HG03064 (cell line): ENCODE results near the gene TM9SF4.

Experiments used
- ATAC-seq: cut with Tn5 transposase; IDR thresholded peaks from one replicate; pipeline ENCODE4 v1.9.1; 2021; ENCODE audit warnings: low read depth; ENCODE audit not compliant: unreplicated experiment

TM9SF4 gene

GRCh38 chr20:32109392-32110172 lies at the start of gene TM9SF4:
TSS of gene TM9SF4 (plus strand) at chr20:32109714. CDS start at chr20:32109741, 27 bp downstream.
- peak; percentile 81 for ATAC-seq

GRCh38 chr20:32062776-32063170 lies 46.7 kb upstream of the TM9SF4 start:
- no peak for ATAC-seq

GRCh38 chr20:32063695-32064094 lies 45.8 kb upstream of the TM9SF4 start:
- ATAC-seq = no peak

GRCh38 chr20:32064667-32065066 lies 44.8 kb upstream of the TM9SF4 start:
- no peak for ATAC-seq

GRCh38 chr20:32067234-32067821 lies 42.2 kb upstream of the TM9SF4 start:
- ATAC-seq = no peak

- no peak for ATAC-seq
Measured at GRCh38 chr20:32068174-32068573, 41.3 kb upstream of the TM9SF4 start.

GRCh38 chr20:32069711-32070110 lies 39.8 kb upstream of the TM9SF4 start:
- ATAC-seq = no peak

GRCh38 chr20:32070282-32070681 lies 39.2 kb upstream of the TM9SF4 start:
- no peak for ATAC-seq

- ATAC-seq = no peak
Measured at GRCh38 chr20:32070690-32071213, 38.8 kb upstream of the TM9SF4 start.

- ATAC-seq = no peak
Measured at GRCh38 chr20:32071395-32072167, 37.9 kb upstream of the TM9SF4 start.

- ATAC-seq = no peak
Measured at GRCh38 chr20:32072168-32072750, 37.3 kb upstream of the TM9SF4 start.

GRCh38 chr20:32075534-32075933 lies 34.0 kb upstream of the TM9SF4 start:
- no peak for ATAC-seq

- no peak for ATAC-seq
Measured at GRCh38 chr20:32077190-32077589, 32.3 kb upstream of the TM9SF4 start.

GRCh38 chr20:32078322-32078721 lies 31.2 kb upstream of the TM9SF4 start:
- no peak for ATAC-seq

GRCh38 chr20:32078791-32079190 lies 30.7 kb upstream of the TM9SF4 start:
- no peak for ATAC-seq

- ATAC-seq = no peak
Measured at GRCh38 chr20:32079655-32080109, 29.8 kb upstream of the TM9SF4 start.

- no peak for ATAC-seq
Measured at GRCh38 chr20:32080783-32081182, 28.7 kb upstream of the TM9SF4 start.

GRCh38 chr20:32083469-32083868 lies 26.0 kb upstream of the TM9SF4 start:
- ATAC-seq = no peak

GRCh38 chr20:32087070-32087469 lies 22.4 kb upstream of the TM9SF4 start:
- ATAC-seq = no peak

GRCh38 chr20:32088759-32089158 lies 20.8 kb upstream of the TM9SF4 start:
- ATAC-seq = no peak
